OCI-LY3 (cell line): ENCODE measurements around the gene ZBTB9.

ENCODE experiments used
- H2AFZ ChIP-seq: fragments of 200-600, 300-600 bp; shearing (Covaris generic); 2 replicates; pipeline ENCODE4 v1.6.0; 2014; ENCODE audit warnings: antibody characterized with exemption, low read depth, low read length
- H3K27ac ChIP-seq: fragments of 200-600, 300-600 bp; sonication (generic); 2 replicates; pipeline ENCODE4 v1.5.1; 2014; ENCODE audit warnings: mild to moderate bottlenecking, low read length, moderate library complexity, mixed read lengths
- H3K27me3 ChIP-seq: fragments of 200-600, 300-600 bp; sonication (generic); 2 replicates; pipeline ENCODE4 v1.6.1; 2014; ENCODE audit warnings: low read depth, low read length, mixed read lengths
- H3K36me3 ChIP-seq: fragments of 200-600, 300-600 bp; sonication (generic); replicated peaks from 2 replicates; pipeline ENCODE3; 2014; ENCODE audit warnings: low read depth, low read length, mixed read lengths
- H3K4me1 ChIP-seq: fragments of 300-600, 200-600 bp; sonication (generic); 2 replicates; pipeline ENCODE4 v1.6.1; 2014; ENCODE audit warnings: low read length, mixed read lengths
- H3K4me2 ChIP-seq: fragments of 200-600, 300-600 bp; sonication (generic); 2 replicates; pipeline ENCODE4 v1.6.1; 2014; ENCODE audit warnings: low read length, mixed read lengths
- H3K4me3 ChIP-seq: fragments of 300-600, 200-600 bp; sonication (generic); 2 replicates; pipeline ENCODE4 v1.5.1; 2014; ENCODE audit warnings: antibody characterized with exemption, mild to moderate bottlenecking, low read length, moderate library complexity
- H3K79me2 ChIP-seq: fragments of 300-600, 200-600 bp; shearing (Covaris generic); 2 replicates; pipeline ENCODE4 v1.6.1; 2014; ENCODE audit warnings: mild to moderate bottlenecking, low read length, mixed read lengths
- H3K9ac ChIP-seq: fragments of 300-600, 200-600 bp; shearing (Covaris generic); 2 replicates; pipeline ENCODE4 v1.6.0; 2014; ENCODE audit warnings: mild to moderate bottlenecking, low read length, moderate library complexity
- H3K9me3 ChIP-seq: fragments of 200-600, 300-600 bp; shearing (Covaris generic); 2 replicates; pipeline ENCODE4 v1.6.1; 2014; ENCODE audit warnings: low read length, mixed read lengths; ENCODE audit not compliant: insufficient read depth
- H4K20me1 ChIP-seq: fragments of 200-600, 300-600 bp; sonication (generic); 2 replicates; pipeline ENCODE4 v1.6.1; 2016; ENCODE audit warnings: low read length, mixed read lengths; ENCODE audit not compliant: insufficient read depth
- EZH2phosphoT487 ChIP-seq: fragments of 200-600 bp; shearing (Covaris generic); IDR thresholded peaks from 2 replicates; pipeline ENCODE4 v1.6.1; 2018; ENCODE audit warnings: antibody characterized with exemption, mixed run types, low read depth
- TF ChIP-seq, protein P1 (sequence below): fragments of 200-600, 300-600 bp; sonication (generic); IDR thresholded peaks from 2 replicates; pipeline ENCODE4 v1.5.1; 2014; ENCODE audit warnings: antibody characterized with exemption, low read length, low read depth

The ZBTB9 gene

GRCh38 chr6:33407132-33407718 lies 47.2 kb upstream of the ZBTB9 start:
- H2AFZ ChIP-seq, result no peak overlapping the region
- H3K36me3 ChIP-seq, result peaks cover 36% of the 10 kb centered on the region
- H4K20me1 ChIP-seq, result no peaks in the 10 kb centered on the region
- H3K79me2 ChIP-seq, result no peaks in the 10 kb centered on the region
- no peaks in the 10 kb centered on the region for H3K27me3 ChIP-seq
- no peak overlapping the region for H3K9ac ChIP-seq
- no peak overlapping the region for H3K4me3 ChIP-seq
- H3K27ac ChIP-seq, result no peak overlapping the region
- H3K4me1 ChIP-seq, result peaks cover 12% of the 10 kb centered on the region
- no peak overlapping the region for H3K4me2 ChIP-seq
- H3K9me3 ChIP-seq, result no peaks in the 10 kb centered on the region
- TF ChIP-seq, protein P1, sequence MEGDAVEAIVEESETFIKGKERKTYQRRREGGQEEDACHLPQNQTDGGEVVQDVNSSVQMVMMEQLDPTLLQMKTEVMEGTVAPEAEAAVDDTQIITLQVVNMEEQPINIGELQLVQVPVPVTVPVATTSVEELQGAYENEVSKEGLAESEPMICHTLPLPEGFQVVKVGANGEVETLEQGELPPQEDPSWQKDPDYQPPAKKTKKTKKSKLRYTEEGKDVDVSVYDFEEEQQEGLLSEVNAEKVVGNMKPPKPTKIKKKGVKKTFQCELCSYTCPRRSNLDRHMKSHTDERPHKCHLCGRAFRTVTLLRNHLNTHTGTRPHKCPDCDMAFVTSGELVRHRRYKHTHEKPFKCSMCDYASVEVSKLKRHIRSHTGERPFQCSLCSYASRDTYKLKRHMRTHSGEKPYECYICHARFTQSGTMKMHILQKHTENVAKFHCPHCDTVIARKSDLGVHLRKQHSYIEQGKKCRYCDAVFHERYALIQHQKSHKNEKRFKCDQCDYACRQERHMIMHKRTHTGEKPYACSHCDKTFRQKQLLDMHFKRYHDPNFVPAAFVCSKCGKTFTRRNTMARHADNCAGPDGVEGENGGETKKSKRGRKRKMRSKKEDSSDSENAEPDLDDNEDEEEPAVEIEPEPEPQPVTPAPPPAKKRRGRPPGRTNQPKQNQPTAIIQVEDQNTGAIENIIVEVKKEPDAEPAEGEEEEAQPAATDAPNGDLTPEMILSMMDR, result no peak
- no peak for TF ChIP-seq EZH2phosphoT487

GRCh38 chr6:33410050-33410710 lies 44.2 kb upstream of the ZBTB9 start:
- H3K4me2 ChIP-seq, result peak overlapping the region; percentile 74
- TF ChIP-seq EZH2phosphoT487, result no peak
- TF ChIP-seq, protein P1, result no peak
- H3K9ac ChIP-seq, result peak overlapping the region; percentile 84
- no peaks in the 10 kb centered on the region for H3K79me2 ChIP-seq
- no peaks in the 10 kb centered on the region for H3K9me3 ChIP-seq
- peak overlapping the region; percentile 92 for H3K4me3 ChIP-seq
- peaks cover 34% of the 10 kb centered on the region for H3K36me3 ChIP-seq
- H3K4me1 ChIP-seq, result peaks cover 19% of the 10 kb centered on the region
- H3K27ac ChIP-seq, result peak overlapping the region; percentile 78
- H2AFZ ChIP-seq, result no peak overlapping the region; the same call in 1 of the 2 replicates
- H3K27me3 ChIP-seq, result no peaks in the 10 kb centered on the region
- no peaks in the 10 kb centered on the region for H4K20me1 ChIP-seq

- Histone ChIP-seq H3K9me3 (no peaks in the 10 kb centered on the region), H3K4me1 (peaks cover 22% of the 10 kb centered on the region), H3K27me3 (no peaks in the 10 kb centered on the region), H2AFZ (no peak within 1 kb of the TSS; the same call in 1 of the 2 replicates), H3K4me3 (peak within 1 kb of the TSS; percentile 92), H3K27ac (peak within 1 kb of the TSS; percentile 78), H4K20me1 (no peaks in the 10 kb centered on the region), H3K4me2 (peak within 1 kb of the TSS; percentile 88), H3K9ac (peak within 1 kb of the TSS; percentile 84), H3K79me2 (peaks cover 4% of the 10 kb centered on the region; the same call in 1 of the 2 replicates), H3K36me3 (peaks cover 32% of the 10 kb centered on the region)
- no peak for TF ChIP-seq EZH2phosphoT487
- TF ChIP-seq, protein P1, result no peak
Measured at GRCh38 chr6:33410711-33411631, 43.4 kb upstream of the ZBTB9 start, which contains the start of gene PHF1. Gene PHF1, plus strand, starts transcription at chr6:33411014. Its CDS starts 1,250 bp downstream, at chr6:33412264.
